Astrocyte of the spinal cord (primary cell): Measurements from ENCODE around the gene SEMA7A.
"Not testable (repeated sequence)": the region's sequence is repeated elsewhere in the genome, so short reads cannot be mapped to it uniquely, and the experiment has no call there.

Source experiments
- DNase-seq: peaks from one replicate; pipeline ENCODE4 v3.0.0; 2011; ENCODE audit warnings: low read depth, low spot score
- H3K4me3 ChIP-seq: 2 replicates; pipeline ENCODE4 v1.5.1; 2011; ENCODE audit warnings: low read depth, mild to moderate bottlenecking, low read length, moderate library complexity
- in situ Hi-C: cut with HindIII; loops from 2 replicates; pipeline ENCODE4 v1.10.0; 2017; ENCODE audit warnings: low sequenced_read_pairs
- TF ChIP-seq, protein P1 (sequence below): IDR thresholded peaks from 2 replicates; pipeline ENCODE4 v1.5.1; 2012; ENCODE audit warnings: low read depth, mild to moderate bottlenecking, low read length, inconsistent platforms

The SEMA7A gene

DNA sequence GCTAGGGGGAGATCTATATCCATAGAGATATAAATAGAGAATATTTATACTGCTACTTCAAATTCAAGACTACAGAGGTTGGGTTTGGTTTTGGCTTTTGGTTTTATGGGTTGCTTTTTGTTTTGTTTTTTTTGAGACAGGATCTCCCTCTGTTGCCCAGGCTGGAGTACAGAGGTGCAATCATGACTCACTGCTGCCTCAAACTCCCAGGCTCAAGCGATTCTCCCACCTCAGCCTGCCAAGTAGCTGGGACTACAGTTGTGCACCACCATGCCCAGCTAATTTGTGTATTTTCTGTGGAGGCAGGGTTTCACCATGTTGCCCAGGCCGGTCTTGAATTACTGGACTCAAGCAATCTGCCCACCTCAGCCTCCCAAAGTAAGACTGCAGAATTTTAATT, 31.1 kb upstream of the SEMA7A start:
- in situ Hi-C loops: no loop called here
- no peak for DNase-seq
- TF ChIP-seq, protein P1, sequence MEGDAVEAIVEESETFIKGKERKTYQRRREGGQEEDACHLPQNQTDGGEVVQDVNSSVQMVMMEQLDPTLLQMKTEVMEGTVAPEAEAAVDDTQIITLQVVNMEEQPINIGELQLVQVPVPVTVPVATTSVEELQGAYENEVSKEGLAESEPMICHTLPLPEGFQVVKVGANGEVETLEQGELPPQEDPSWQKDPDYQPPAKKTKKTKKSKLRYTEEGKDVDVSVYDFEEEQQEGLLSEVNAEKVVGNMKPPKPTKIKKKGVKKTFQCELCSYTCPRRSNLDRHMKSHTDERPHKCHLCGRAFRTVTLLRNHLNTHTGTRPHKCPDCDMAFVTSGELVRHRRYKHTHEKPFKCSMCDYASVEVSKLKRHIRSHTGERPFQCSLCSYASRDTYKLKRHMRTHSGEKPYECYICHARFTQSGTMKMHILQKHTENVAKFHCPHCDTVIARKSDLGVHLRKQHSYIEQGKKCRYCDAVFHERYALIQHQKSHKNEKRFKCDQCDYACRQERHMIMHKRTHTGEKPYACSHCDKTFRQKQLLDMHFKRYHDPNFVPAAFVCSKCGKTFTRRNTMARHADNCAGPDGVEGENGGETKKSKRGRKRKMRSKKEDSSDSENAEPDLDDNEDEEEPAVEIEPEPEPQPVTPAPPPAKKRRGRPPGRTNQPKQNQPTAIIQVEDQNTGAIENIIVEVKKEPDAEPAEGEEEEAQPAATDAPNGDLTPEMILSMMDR: no peak
- no peak overlapping the region for H3K4me3 ChIP-seq

DNA sequence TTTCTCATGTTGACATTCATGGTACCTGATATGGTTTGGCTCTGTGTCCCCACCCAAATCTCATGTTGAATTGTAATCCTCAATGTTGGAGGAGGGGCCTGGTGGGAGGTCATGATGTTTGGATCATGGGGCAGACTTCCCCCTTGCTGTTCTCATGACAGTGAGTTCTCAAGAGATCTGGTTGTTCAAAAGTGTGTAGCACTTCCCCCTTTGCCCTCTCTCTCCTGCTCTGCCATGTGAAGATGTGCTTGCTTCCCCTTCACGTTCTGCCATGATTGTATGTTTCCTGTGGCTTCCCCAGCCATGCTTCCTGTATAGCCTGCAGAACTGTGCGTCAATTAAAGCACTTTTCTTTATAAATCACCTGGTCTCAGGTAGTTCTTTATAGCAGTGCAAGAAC, 30.5 kb upstream of the SEMA7A start:
- in situ Hi-C loops: no loop called here
- H3K4me3 ChIP-seq: no peak overlapping the region
- TF ChIP-seq, protein P1: no peak
- no peak for DNase-seq

DNA sequence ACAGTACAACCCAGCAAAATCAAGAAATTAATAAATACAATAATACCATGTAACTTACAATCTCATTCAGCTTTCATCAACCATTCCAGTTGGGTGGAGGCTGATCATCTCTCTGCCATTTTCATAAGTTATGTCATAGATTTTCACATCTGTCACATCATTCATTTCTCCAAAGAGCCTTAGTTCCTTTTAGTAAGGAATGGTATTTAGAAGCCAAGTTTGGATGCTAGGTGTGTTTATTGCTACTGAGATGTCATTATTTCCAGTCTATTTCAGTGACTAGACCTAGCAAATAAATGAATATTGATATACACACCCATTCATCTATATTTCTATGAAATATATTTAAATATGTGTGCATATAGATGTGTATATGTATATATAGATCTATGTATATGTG, 29.9 kb upstream of the SEMA7A start:
- DNase-seq: no peak
- TF ChIP-seq, protein P1: no peak
- in situ Hi-C loops: no loop called here
- H3K4me3 ChIP-seq: no peak overlapping the region

DNA sequence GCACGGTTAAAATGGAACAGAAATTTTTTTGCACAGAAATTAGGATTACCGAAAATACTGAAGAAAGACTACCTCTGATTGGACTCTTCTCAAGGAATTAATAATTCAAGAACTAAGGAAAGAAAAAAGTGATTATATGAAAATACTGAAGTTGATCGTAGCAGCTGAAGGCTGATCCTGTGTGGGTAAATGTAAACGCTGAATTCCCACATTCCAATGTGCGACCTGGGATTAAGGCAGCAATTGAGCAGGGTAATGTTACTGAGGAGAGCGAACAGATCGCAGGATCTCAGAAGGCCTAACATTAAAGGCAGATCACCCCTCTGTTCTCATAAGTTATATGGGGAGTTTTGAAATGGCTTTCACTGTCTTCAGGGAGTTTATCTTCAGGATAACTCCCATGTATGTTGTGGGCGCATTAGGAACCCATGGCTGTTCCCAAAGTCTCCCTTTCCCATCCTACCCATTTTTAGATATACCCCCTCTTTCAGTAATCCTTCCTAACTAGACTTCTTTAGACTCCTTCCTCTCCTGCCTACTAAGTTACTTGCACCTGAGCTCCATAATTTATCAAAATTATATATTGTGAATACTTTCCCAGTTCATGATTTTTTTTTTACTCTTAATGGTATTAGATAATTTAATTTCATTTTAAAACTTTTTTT, 28.2 kb upstream of the SEMA7A start:
- in situ Hi-C loops: no loop called here
- no peak for DNase-seq
- H3K4me3 ChIP-seq: peak overlapping the region; percentile 71
- TF ChIP-seq, protein P1: no peak

DNA sequence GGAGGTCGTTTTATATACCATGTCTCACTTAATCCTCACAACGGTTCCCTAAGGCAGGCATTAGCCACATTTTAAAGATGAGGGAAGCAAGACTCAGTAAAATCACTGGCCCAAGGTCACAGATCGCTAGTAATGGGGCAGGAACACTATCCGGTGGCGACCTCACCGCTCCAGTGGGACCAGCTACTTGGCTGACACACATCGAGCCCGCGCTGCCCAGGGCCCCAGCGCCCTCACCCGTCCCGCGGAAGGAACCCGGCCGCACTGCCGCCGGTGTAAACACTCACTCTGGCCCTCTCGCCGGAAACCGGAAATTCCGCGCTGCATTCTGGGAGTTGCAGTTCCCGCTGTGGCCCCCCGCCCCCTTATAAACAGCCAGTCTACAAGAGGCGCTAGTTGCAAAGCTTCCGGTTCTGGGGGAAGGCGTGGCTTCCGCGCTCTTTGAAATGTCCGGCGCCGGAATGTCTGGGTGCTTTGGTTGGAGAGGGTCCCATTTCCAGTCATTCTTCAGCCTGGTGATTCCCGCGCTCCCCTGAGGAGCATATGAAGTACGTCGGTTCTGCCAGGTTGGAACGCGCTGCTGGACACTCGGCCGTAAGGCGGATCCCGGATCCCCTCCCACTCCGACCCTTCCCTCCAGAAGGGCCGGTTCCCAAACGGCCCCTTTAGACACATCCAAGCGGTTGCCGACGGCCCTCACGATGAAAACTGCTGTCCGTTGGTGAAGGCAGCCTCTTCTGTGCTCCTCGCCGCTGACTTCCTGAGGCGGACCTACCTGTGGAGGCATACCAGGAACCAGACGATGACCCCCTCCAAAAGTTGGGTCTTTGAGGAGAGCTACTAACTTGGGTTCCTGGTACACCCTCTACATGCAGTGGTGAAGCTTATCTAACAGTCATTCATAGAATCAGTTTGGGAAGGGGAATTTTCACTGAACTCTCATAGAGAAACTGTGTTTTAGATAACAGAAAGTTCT, 27.4 kb upstream of the SEMA7A start, which contains the start of gene UBL7:
Gene UBL7, minus strand, starts transcription at position 290 of the 976 bp plus-strand sequence. CDS start 2,293 bp downstream, outside the sequence.
- peak; percentile 97 for DNase-seq
- TF ChIP-seq, protein P1: peak; percentile 18
- H3K4me3 ChIP-seq: peak within 1 kb of the TSS; percentile 71
- in situ Hi-C loops: no loop called here

DNA sequence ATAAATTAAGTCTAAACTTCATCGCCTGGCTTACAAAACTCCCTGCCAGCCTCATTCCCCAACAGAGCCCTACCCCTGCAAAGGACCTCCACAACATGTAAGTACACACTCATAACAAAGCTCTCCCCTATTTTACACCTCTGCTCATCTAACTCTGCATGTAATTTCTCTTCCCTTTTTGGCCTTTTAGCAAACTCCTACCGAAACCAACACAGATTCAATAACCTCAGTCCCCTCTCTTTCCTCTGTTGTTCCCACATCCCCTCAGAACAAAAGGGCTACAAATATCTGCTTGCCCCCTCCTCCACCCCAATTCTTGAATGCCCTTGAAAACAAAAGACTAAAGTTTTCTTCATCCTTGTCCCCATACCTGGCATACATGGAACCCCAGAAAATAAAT, 26.5 kb upstream of the SEMA7A start:
- peak overlapping the region; percentile 71 for H3K4me3 ChIP-seq
- TF ChIP-seq, protein P1: no peak
- in situ Hi-C loops: no loop called here
- DNase-seq: no peak

DNA sequence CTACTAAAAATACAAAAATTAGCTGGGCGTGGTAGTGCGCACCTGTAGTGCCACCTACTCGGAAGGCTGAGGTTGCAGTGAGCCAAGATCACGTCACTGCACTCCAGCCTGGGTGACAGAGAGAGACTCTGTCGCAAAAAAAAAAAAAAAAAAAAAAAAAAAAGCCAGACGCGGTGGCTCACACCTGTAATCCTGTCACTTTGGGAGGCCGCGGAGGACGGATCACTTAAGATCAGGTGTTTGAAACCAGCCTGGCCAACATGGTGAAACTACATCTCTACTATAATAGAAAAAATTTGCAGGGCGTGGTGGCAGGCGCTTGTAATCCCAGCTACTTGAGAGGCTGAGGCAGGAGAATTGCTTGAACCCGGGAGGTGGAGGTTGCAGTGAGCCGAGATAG, 26.0 kb upstream of the SEMA7A start:
- DNase-seq, in situ Hi-C loops, H3K4me3 ChIP-seq: not testable (repeated sequence)
